Aorta (tissue), 5 donors: ENCODE measurements around the gene CACYBP. TPM values are rescaled to one million over a fixed set of nuclear protein-coding genes. Genes with fewer than 3 reads are reported as not detected.

Source experiments
- ATAC-seq: fragments of 200-7000 bp; cut with Tn5 transposase; one replicate; pipeline ENCODE4 v1.9.1; 2022; ENCODE audit warnings: moderate library complexity; ENCODE audit not compliant: low FRiP score
- DNase-seq, 2 donors: peaks; one replicate each; pipeline ENCODE4 v3.0.0-alpha.2; 2020
- H3K27ac ChIP-seq, 2 donors: one replicate each; pipeline ENCODE4 v1.5.1; 2013; ENCODE audit warnings: low read length in 2 of 2, mild to moderate bottlenecking in 2 of 2, moderate library complexity in 2 of 2, control low read depth in 1 of 2, inconsistent platforms in 1 of 2, low read depth in 1 of 2
- H3K27me3 ChIP-seq, 2 donors: one replicate each; pipeline ENCODE4 v1.6.1; 2013; ENCODE audit warnings: control low read depth in 1 of 2, low read length in 1 of 2, mild to moderate bottlenecking in 1 of 2, moderate library complexity in 1 of 2; ENCODE audit not compliant: insufficient read depth in 2 of 2, control insufficient read depth in 1 of 2
- H3K36me3 ChIP-seq, 2 donors: one replicate each; pipeline ENCODE4 v1.6.1; 2013; ENCODE audit warnings: control low read depth in 1 of 2, low read length in 1 of 2, mild to moderate bottlenecking in 1 of 2; ENCODE audit not compliant: insufficient read depth in 2 of 2, control insufficient read depth in 1 of 2
- H3K4me1 ChIP-seq, 2 donors: one replicate each; pipeline ENCODE4 v1.6.1; 2013; ENCODE audit warnings: low read length in 2 of 2, control low read depth in 1 of 2, mild to moderate bottlenecking in 1 of 2, moderate library complexity in 1 of 2; ENCODE audit not compliant: insufficient read depth in 2 of 2, control insufficient read depth in 1 of 2
- H3K4me3 ChIP-seq, 2 donors: one replicate each; pipeline ENCODE4 v1.5.1; 2013; ENCODE audit warnings: low read length in 2 of 2, control low read depth in 1 of 2, mild to moderate bottlenecking in 1 of 2
- H3K9me3 ChIP-seq: one replicate; pipeline ENCODE4 v1.6.1; 2013; ENCODE audit warnings: mild to moderate bottlenecking, low read length; ENCODE audit not compliant: control insufficient read depth
- WGBS, 2 donors: extraction: QIAGEN DNeasy Blood & Tissue Kit; methylation state at CpG; one replicate each; pipeline ENCODE4 v1.1.7; 2013; 5-methylcytosine and 5-hydroxymethylcytosine counted together
- intact Hi-C, 2 donors: fragments of 100-400 bp; cut with DNase I; formaldehyde crosslinking; loops; one replicate each; pipeline versions ENCODE4 v1.14.2 to v1.15.0; 2022
- long read RNA-seq, 2 donors: library from polyadenylated mRNA; unstranded; transcript quantifications; one replicate each; pipeline ENCODE4 v2.0.0, GENCODE V29; 2020 to 2021
- polyA plus RNA-seq, 2 donors: library from polyadenylated mRNA; stranded (reverse); fragments of 200-250 nt; gene quantifications; one replicate each; pipeline ENCODE4 v1.2.3, GENCODE V29; 2013
- total RNA-seq, 2 donors: library from RNA; stranded (reverse); fragmentation: NEBNext Ultra II Directional; extraction: Animal tissue kit (Norgen Biotek cat#: 25700); gene quantifications; one replicate each; pipeline ENCODE4 v1.2.1, GENCODE V29; 2021
- donor health status: healthy with polysubstance abuse.
- donor health status: Bipolar disorder and iron deficiency.
- donor health status: DM: no; HTN: no; CAD: no.
- donor health status: DM: no; HTN: no; CAD: no.
- donor health status: DM: yes; HTN: yes; CAD: no.

The CACYBP gene
- total RNA-seq = 10 to 100 TPM; 54.8 to 69.6 TPM
- polyA plus RNA-seq = 10 to 100 TPM; 43.5 to 76.5 TPM
- long read RNA-seq, donor 1, transcript CACYBP-201 (6 exons, 2,766 nt) = major isoform, 181 of 189 reads
- long read RNA-seq, donor 1, partial matches to known transcripts = 1 of 189 reads
- long read RNA-seq, donor 1, other reads (novel, unspliced or antisense) = 4 of 189 reads
- long read RNA-seq, donor 2, transcript CACYBP-201 (6 exons, 2,766 nt) = major isoform, 38 of 39 reads
- long read RNA-seq, donor 2, partial matches to known transcripts = 0 of 39 reads
- long read RNA-seq, donor 2, other reads (novel, unspliced or antisense) = 1 of 39 reads

- DNase-seq = no peak
These were observed at the start of gene CACYBP for GRCh38 chr1:174999936-175000696. Gene CACYBP (plus strand): TSS chr1:174999947. CDS start chr1:175000181, 234 bp downstream.

GRCh38 chr1:174953285-174954072, 46.3 kb upstream of the CACYBP start:
- no peak overlapping the region for H3K27ac ChIP-seq
- ATAC-seq = no peak

More at GRCh38 chr1:174999936-175000696, at the start of gene CACYBP:
- Histone ChIP-seq H3K9me3 (no peaks in the 10 kb centered on the region), H3K27ac (peak within 1 kb of the TSS; percentile 71 to 88), H3K4me3 (peak within 1 kb of the TSS; percentile 46 to 83), H3K36me3 (no peaks in the 10 kb centered on the region), H3K4me1 (no peaks in the 10 kb centered on the region), H3K27me3 (no peaks in the 10 kb centered on the region)
- intact Hi-C loops = loop anchor here in 1 of 2 donors (1.0 to 10.0 kb wide), 2 partner anchors 23 to 205 kb away; partner anchors contain the start of gene MRPS14
- 0 to 1% methylated on average over 60 to 71 of the region's 71 CpGs for WGBS, 2 donors
- ATAC-seq = peak; percentile 33

DNA sequence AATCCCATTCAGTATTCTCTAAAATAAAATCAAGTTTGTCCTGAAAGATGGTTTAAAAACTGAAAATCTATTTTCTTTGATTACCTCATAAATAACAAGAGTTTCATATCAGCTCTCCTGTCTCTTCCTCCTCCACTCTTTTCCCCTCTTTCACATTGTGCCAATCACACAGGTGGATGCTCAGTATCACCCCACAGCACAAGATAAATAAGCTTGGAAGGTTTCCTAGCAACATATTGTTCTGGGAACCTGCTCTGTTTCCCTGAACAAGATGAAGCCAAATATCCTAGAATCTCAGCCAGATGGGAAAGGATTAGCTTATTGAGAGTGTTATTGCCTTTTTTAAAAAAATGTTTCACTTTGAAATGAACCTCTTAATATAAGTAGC, 45.7 kb upstream of the CACYBP start:
- ATAC-seq = no peak
- no peaks in the 10 kb centered on the region for H3K36me3 ChIP-seq
- no peaks in the 10 kb centered on the region for H3K27me3 ChIP-seq
- DNase-seq = no peak
- intact Hi-C loops = no loop called here
- H3K4me3 ChIP-seq = no peak overlapping the region
- H3K4me1 ChIP-seq = peaks cover 3% of the 10 kb centered on the region in 2 donors
- no peaks in the 10 kb centered on the region for H3K9me3 ChIP-seq
- no peak overlapping the region for H3K27ac ChIP-seq

More at GRCh38 chr1:174953285-174954072, 46.3 kb upstream of the CACYBP start:
- Histone ChIP-seq H3K4me1 (peaks cover 3% of the 10 kb centered on the region in 2 donors), H3K36me3 (no peaks in the 10 kb centered on the region), H3K9me3 (no peaks in the 10 kb centered on the region), H3K4me3 (no peak overlapping the region), H3K27me3 (no peaks in the 10 kb centered on the region)
- WGBS, 2 donors = 58 to 61% methylated on average over 11 of the region's 11 CpGs
- no peak for DNase-seq
- intact Hi-C loops = no loop called here

DNA sequence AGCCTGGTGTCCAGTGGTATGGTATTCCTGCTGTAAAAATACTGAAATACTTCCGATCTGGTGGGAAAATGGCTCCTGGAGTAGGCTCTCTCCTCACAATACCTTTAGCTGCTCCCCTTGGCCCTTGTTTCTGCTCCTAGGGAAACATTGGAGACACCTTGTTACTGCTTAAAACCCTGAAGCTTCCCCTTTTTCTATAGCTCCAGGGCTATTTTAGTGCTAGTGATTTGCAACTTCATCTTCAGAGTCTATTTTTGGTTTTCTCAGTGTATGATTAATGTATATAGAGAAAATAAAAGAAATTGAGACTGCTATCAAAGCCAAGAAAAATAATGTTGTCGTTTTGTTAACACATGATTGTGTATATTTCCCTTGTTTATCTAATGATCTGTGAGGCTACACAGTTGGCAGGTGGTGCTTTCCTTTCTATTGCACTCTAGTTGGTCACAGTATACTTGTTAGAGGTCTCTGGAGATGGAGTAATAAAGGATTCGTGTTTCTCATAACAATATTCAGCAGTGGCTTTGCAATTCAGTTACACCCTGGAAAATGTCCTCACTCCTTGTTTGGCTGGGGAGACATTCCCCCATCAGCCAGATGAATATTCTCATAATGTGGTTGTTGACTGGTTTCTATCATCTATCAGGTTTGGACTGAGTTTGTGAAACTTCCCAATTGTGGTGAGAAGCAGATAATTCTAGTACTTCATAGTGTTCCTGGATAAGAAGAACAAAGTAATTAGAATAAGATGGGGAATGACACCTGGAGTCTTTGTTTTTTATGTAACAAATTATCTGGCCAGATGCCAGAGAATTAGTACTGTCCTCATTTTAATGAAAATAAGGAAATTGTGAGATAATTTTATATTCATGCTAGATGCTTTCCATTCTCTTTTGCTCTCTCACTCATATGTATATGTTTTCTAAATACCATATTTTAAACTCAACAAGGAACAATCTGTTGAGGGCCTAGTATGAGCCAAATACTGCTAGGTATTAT, 44.8 kb upstream of the CACYBP start:
- Histone ChIP-seq H3K27me3 (no peaks in the 10 kb centered on the region), H3K4me1 (peaks cover 3% of the 10 kb centered on the region in 2 donors), H3K4me3 (no peak overlapping the region), H3K9me3 (no peaks in the 10 kb centered on the region), H3K27ac (no peak overlapping the region), H3K36me3 (no peaks in the 10 kb centered on the region)
- DNase-seq (no peak), ATAC-seq (no peak)
- intact Hi-C loops = no loop called here
- 19 to 22% methylated on average over 3 of the region's 3 CpGs for WGBS, 2 donors

- Histone ChIP-seq H3K36me3 (no peaks in the 10 kb centered on the region), H3K4me3 (no peak overlapping the region), H3K4me1 (peaks cover 3% of the 10 kb centered on the region in 2 donors), H3K27me3 (no peaks in the 10 kb centered on the region), H3K27ac (no peak overlapping the region), H3K9me3 (no peaks in the 10 kb centered on the region)
- whole genome bisulfite sequencing, 2 donors = 99 to 100% methylated on average over 3 of the region's 3 CpGs
- intact Hi-C loops = no loop called here
- DNase-seq = no peak
- no peak for ATAC-seq
These were observed 43.7 kb upstream of the CACYBP start for GRCh38 chr1:174956086-174956485.

DNA sequence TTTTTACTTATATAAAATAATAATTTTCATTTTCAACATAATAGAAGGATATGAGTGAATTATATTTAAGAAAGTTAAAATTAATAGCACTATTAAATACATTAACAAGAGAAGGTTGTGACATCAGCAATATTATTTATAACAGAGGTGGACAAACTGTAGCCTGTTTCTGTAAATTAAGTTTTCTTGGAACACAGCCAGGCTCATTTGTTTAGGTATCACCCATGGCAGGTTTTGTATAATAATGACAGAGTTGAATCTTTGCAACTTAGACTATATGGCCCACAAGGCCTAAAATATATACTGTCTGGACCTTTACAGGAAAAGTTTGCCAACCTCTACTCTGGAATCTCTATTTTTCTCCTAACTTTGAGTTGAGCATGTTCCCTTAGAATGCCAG, 42.8 kb upstream of the CACYBP start:
- Histone ChIP-seq H3K27me3 (no peaks in the 10 kb centered on the region), H3K4me3 (no peak overlapping the region), H3K36me3 (no peaks in the 10 kb centered on the region), H3K27ac (no peak overlapping the region), H3K4me1 (peaks cover 3% of the 10 kb centered on the region in 2 donors), H3K9me3 (no peaks in the 10 kb centered on the region)
- intact Hi-C loops = no loop called here
- DNase-seq (no peak), ATAC-seq (no peak)

DNA sequence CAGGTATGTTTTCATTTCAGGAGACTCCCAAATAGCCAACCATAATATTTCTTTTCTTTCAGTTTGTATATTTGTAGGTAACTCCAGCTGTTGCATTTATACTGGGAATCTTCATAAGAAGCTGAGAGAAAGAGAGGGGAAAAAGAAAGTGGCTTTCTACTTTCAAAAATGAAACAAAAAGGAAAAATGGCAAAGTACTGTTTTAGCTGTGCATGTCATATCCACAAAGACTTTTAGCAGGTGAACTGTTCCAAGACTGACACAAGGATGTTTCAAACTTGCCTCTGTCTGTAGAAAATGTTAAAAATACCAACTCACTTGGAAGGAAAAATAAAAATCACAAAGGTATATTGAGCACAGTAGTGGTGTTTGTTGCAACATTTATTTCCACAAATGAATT, 41.9 kb upstream of the CACYBP start:
- Histone ChIP-seq H3K4me1 (peaks cover 3% of the 10 kb centered on the region in 2 donors), H3K27me3 (no peaks in the 10 kb centered on the region), H3K4me3 (no peak overlapping the region), H3K36me3 (no peaks in the 10 kb centered on the region), H3K9me3 (no peaks in the 10 kb centered on the region), H3K27ac (no peak overlapping the region)
- intact Hi-C loops = no loop called here
- no peak for ATAC-seq
- no peak for DNase-seq

GRCh38 chr1:174958396-174958795, 41.4 kb upstream of the CACYBP start:
- DNase-seq = no peak
- Histone ChIP-seq H3K27ac (no peak overlapping the region), H3K36me3 (no peaks in the 10 kb centered on the region), H3K27me3 (no peaks in the 10 kb centered on the region), H3K4me1 (peaks cover 3% of the 10 kb centered on the region in 2 donors), H3K4me3 (no peak overlapping the region), H3K9me3 (no peaks in the 10 kb centered on the region)
- WGBS, 2 donors = 68 to 87% methylated on average over 1 of the region's 1 CpG
- ATAC-seq = no peak
- intact Hi-C loops = no loop called here
